GM18508 (cell line): Measurements from ENCODE around the gene PAOX.
"Not testable (repeated sequence)": the region's sequence is repeated elsewhere in the genome, so short reads cannot be mapped to it uniquely, and the experiment has no call there.

Source experiments
- ATAC-seq: cut with Tn5 transposase; IDR thresholded peaks from one replicate; pipeline ENCODE4 v1.9.1; 2021; ENCODE audit warnings: moderate number of reproducible peaks; ENCODE audit not compliant: insufficient read depth, unreplicated experiment

Gene PAOX

DNA sequence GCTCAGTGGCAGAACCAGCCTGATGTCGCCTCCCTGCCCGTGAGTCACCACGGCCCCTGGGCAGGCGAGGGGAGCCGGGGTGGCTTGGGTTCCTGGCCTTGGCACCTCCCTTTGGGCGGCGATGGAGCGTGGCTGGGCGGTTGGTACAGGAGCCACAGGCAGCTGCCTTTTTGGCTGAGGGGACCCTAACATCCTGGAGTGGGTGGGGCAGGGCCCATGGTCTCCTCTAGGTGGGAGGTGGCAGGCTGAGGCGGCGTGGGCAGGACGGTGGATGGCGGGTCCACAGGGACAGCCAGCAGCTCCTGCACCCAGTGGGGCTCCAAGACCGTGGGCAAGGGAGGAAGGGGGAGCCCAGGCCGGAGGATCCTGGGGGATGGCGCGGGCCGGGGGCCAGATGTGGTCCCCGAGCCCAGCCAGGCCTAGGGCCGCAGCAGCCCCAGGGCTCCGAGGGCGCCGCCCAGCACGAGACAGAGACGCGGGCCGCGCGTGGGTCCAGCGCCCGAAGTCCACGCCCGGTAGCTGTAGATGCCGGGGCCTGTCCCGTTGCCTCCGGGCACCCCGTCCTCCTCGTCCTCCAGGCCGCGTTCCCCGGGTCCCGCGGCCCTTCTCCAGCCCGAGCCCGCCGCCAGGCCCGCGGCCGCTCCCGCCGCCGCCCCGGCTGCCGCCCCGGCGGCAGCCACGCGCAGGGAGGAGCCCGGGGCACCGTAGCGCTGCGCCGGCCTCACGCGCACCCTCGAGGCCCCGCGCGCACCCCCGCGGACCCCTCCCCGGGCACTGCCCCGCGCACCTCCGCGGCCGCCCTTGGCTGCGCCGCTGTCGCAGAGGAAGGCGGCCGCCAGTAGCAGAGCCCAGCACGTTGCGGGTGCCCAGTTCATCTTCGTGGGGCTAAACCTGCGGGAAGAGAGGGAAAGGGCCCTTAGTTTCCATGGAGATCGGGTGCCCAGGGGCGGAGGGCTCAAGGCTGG is 44.0 kb downstream of the PAOX start:
- no peak for ATAC-seq

DNA sequence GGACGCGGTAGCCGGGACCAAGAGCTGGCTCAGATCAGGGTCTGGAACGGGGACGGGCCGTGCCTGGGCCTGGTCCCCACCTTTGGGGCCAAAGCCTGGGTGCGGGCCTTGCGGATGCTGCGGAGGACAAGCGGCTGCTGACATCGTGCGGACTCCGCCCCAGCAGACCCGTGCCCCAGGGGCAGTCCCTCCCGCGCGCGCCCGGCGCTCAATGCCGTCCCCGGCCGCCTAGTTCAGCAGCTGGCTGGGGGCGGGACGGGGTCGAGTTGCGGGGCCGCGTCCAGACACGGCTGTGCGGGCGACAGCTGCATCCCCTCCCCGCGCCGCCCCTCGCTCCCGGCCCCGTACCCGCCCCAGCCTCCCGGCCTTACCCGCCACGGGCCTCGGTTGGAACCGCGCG is 45.0 kb downstream of the PAOX start:
- not testable (repeated sequence) for ATAC-seq

- not testable (repeated sequence) for ATAC-seq
Observed at GRCh38 chr10:133424601-133425000, 45.5 kb downstream of the PAOX start, which contains the start of gene SPRN. SPRN (minus strand) TSS chr10:133424625; CDS start chr10:133423681, 944 bp downstream.

GRCh38 chr10:133429571-133429970 is 50.5 kb downstream of the PAOX start:
- not testable (repeated sequence) for ATAC-seq

- ATAC-seq: not testable (repeated sequence)
Observed at GRCh38 chr10:133431888-133432613, 53.0 kb downstream of the PAOX start.

DNA sequence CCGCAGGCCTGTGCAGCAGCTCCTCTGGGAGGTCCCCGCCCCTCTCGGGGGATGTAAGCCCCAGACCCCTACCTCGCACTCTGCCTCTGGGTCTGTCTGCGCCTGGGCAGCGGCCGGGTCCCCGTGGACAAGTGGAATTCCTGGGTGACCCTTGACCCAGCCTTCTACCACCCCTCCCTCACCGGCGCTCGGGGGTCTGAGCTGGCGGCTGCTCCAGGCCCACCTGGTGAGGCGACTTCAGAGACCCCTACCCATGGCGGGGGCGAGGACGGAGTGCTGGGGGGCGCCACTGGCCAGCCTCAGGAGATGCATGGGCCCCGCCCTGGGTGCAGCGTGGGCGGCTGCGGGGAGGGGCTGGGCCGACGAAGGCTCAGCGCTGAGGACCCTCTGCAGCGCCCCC is 53.7 kb downstream of the PAOX start:
- ATAC-seq: not testable (repeated sequence)

DNA sequence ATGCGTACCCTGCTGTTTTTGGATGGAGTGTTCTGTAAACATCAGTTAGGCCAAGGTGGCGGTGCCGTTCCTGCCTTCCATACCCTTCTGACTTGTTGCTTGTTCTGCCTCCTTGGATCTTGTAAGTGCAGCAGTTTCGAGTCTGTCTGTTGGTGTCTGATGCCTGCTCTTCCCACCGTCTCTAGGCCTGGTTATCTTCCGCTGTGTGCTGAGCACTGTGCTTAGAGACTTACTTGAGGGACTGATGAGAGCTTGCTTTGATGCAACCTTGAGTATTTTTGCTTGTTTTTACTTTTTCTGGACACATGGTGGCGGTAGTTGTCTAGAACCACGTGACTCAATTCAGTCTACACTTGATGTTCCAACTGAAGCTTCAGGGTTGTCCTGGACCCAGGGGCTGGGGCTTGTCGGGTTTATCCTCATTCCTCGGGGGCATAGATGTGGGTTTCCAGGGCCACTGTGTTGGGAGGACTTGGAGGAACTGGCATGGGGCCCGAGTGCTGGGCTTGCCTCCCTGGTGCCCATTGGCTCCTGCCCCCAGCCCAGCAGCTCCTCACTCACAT is 59.7 kb downstream of the PAOX start:
- no peak for ATAC-seq

GRCh38 chr10:133439517-133440461 is 60.7 kb downstream of the PAOX start:
- no peak for ATAC-seq

- ATAC-seq: no peak
Observed at GRCh38 chr10:133440633-133441285, 61.7 kb downstream of the PAOX start.
